DOHH2 (cell line): ENCODE measurements around the gene TOR4A.

Experiments
- H3F3A ChIP-seq: fragments of 200-600 bp; sonication (generic), shearing (Covaris generic); 2 replicates; pipeline ENCODE4 v1.6.0; 2016; ENCODE audit warnings: antibody characterized with exemption, mild to moderate bottlenecking; ENCODE audit not compliant: control insufficient read depth, insufficient read depth
- H3K27ac ChIP-seq: fragments of 200-600 bp; sonication (generic); 2 replicates; pipeline ENCODE4 v1.5.1; 2014; ENCODE audit warnings: low read depth, mild to moderate bottlenecking, low read length, moderate library complexity
- H3K27me3 ChIP-seq: fragments of 200-600 bp; sonication (generic); 2 replicates; pipeline ENCODE4 v1.6.1; 2014; ENCODE audit warnings: mild to moderate bottlenecking, low read length, mixed read lengths; ENCODE audit not compliant: control insufficient read depth
- H3K36me3 ChIP-seq: fragments of 200-600 bp; sonication (generic); 2 replicates; pipeline ENCODE4 v1.6.1; 2014; ENCODE audit warnings: mild to moderate bottlenecking, low read length, moderate library complexity, mixed read lengths; ENCODE audit not compliant: control insufficient read depth
- H3K4me1 ChIP-seq: fragments of 200-600 bp; sonication (generic); 2 replicates; pipeline ENCODE4 v1.6.1; 2014; ENCODE audit warnings: mild to moderate bottlenecking, low read length, mixed read lengths; ENCODE audit not compliant: control insufficient read depth
- H3K4me2 ChIP-seq: fragments of 200-600 bp; sonication (generic); 2 replicates; pipeline ENCODE4 v1.6.0; 2014; ENCODE audit warnings: mild to moderate bottlenecking, low read length, moderate library complexity
- H3K4me3 ChIP-seq: fragments of 200-600 bp; sonication (generic); 2 replicates; pipeline ENCODE4 v1.5.1; 2014; ENCODE audit warnings: mild to moderate bottlenecking, low read length, mixed read lengths
- H3K79me2 ChIP-seq: fragments of 200-600 bp; sonication (generic); 2 replicates; pipeline ENCODE4 v1.6.1; 2014; ENCODE audit warnings: mild to moderate bottlenecking, low read length, mixed read lengths; ENCODE audit not compliant: control insufficient read depth
- H3K9me2 ChIP-seq: fragments of 200-600 bp; sonication (generic); replicated peaks from 2 replicates; pipeline ENCODE4 v1.6.1; 2014; ENCODE audit warnings: mild to moderate bottlenecking, low read length, mixed read lengths; ENCODE audit not compliant: control insufficient read depth
- H3K9me3 ChIP-seq: fragments of 200-600 bp; sonication (generic); 2 replicates; pipeline ENCODE4 v1.6.1; 2014; ENCODE audit warnings: antibody characterized with exemption, low read length, mixed read lengths; ENCODE audit not compliant: control insufficient read depth, insufficient read depth
- H4K20me1 ChIP-seq: fragments of 200-600 bp; sonication (generic); 2 replicates; pipeline ENCODE4 v1.6.0; 2014; ENCODE audit warnings: low read depth, mild to moderate bottlenecking, antibody characterized with exemption, low read length, moderate library complexity; ENCODE audit not compliant: control insufficient read depth, insufficient read depth
- EZH2phosphoT487 ChIP-seq: fragments of 200-600 bp; sonication (generic); IDR thresholded peaks from 2 replicates; pipeline ENCODE4 v1.6.1; 2017; ENCODE audit warnings: borderline replicate concordance, mild to moderate bottlenecking, antibody characterized with exemption, low read length, moderate library complexity, mixed read lengths
- TF ChIP-seq, protein P1 (sequence below): fragments of 200-600 bp; sonication (generic); IDR thresholded peaks from one replicate; pipeline ENCODE4 v1.5.1; 2014; ENCODE audit warnings: antibody characterized with exemption, mild to moderate bottlenecking, low read depth, low read length; ENCODE audit not compliant: poor library complexity, severe bottlenecking

Gene TOR4A

DNA sequence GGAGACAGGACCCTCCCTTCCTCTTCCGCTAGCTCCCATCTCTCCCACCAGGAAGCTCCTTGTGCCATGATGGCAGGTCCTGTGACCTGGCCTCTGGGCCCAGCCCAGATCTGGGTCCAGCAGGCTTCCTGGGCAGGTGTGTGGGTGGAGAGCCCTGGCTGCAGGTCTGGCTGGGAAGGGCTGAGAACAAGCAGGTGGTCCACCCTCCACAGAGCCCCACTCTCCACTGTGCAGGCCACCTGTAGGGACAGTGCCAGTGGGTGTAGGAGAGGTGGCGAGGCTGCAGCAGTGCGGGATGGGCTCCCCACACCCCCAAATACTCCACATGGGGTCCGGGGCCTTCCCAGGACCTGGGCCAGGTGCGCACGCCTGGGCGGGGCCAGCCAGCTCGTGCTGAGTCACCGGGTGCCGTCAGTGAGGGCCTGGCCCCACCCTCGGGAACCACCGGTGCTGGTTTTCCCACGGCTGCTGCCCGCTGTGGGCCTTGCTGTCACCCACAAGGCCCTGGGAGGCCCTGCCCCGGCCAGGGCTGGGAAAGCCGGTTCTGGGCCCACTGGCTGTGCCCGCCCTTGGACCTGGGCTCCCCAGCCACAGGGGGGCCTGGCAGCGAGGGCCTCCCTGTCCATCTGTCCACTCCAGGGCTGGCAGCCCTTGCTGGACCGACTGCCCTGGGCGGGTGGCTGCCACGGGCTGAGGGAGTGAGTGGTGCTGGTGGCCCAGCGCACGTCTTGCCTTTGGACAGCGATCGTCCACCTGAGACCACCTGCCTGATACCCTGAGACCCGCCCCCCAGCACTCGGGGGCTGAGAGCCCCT lies 33.9 kb downstream of the TOR4A start:
- no peak overlapping the region for H3K27ac ChIP-seq
- no peaks in the 10 kb centered on the region for H3K9me2 ChIP-seq
- no peaks in the 10 kb centered on the region for H4K20me1 ChIP-seq
- H3K4me2 ChIP-seq: no peak overlapping the region
- H3K4me1 ChIP-seq: peaks cover 31% of the 10 kb centered on the region
- H3K36me3 ChIP-seq: no peaks in the 10 kb centered on the region
- no peaks in the 10 kb centered on the region for H3K79me2 ChIP-seq
- no peaks in the 10 kb centered on the region for H3K9me3 ChIP-seq
- H3F3A ChIP-seq: no peaks in the 10 kb centered on the region
- TF ChIP-seq, protein P1, sequence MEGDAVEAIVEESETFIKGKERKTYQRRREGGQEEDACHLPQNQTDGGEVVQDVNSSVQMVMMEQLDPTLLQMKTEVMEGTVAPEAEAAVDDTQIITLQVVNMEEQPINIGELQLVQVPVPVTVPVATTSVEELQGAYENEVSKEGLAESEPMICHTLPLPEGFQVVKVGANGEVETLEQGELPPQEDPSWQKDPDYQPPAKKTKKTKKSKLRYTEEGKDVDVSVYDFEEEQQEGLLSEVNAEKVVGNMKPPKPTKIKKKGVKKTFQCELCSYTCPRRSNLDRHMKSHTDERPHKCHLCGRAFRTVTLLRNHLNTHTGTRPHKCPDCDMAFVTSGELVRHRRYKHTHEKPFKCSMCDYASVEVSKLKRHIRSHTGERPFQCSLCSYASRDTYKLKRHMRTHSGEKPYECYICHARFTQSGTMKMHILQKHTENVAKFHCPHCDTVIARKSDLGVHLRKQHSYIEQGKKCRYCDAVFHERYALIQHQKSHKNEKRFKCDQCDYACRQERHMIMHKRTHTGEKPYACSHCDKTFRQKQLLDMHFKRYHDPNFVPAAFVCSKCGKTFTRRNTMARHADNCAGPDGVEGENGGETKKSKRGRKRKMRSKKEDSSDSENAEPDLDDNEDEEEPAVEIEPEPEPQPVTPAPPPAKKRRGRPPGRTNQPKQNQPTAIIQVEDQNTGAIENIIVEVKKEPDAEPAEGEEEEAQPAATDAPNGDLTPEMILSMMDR: no peak
- no peak for TF ChIP-seq EZH2phosphoT487
- no peak overlapping the region for H3K4me3 ChIP-seq
- H3K27me3 ChIP-seq: peaks cover 13% of the 10 kb centered on the region

GRCh38 chr9:137311986-137312851 lies 34.7 kb downstream of the TOR4A start:
- H3K4me2 ChIP-seq: no peak overlapping the region
- no peaks in the 10 kb centered on the region for H3K9me3 ChIP-seq
- no peaks in the 10 kb centered on the region for H3K9me2 ChIP-seq
- H3K4me3 ChIP-seq: no peak overlapping the region
- H3K36me3 ChIP-seq: no peaks in the 10 kb centered on the region
- H4K20me1 ChIP-seq: no peaks in the 10 kb centered on the region
- H3K27me3 ChIP-seq: peaks cover 4% of the 10 kb centered on the region; the same call in 1 of the 2 replicates
- H3K79me2 ChIP-seq: no peaks in the 10 kb centered on the region
- no peaks in the 10 kb centered on the region; the same call in 1 of the 2 replicates for H3F3A ChIP-seq
- H3K27ac ChIP-seq: no peak overlapping the region
- H3K4me1 ChIP-seq: peaks cover 30% of the 10 kb centered on the region
- no peak for TF ChIP-seq EZH2phosphoT487
- TF ChIP-seq, protein P1: no peak

GRCh38 chr9:137312852-137313325 lies 35.4 kb downstream of the TOR4A start:
- TF ChIP-seq EZH2phosphoT487: no peak
- TF ChIP-seq, protein P1: no peak
- Histone ChIP-seq H3K9me2 (no peaks in the 10 kb centered on the region), H3K4me2 (no peak overlapping the region), H3K79me2 (no peaks in the 10 kb centered on the region), H3K27ac (no peak overlapping the region), H4K20me1 (no peaks in the 10 kb centered on the region), H3F3A (no peaks in the 10 kb centered on the region; the same call in 1 of the 2 replicates), H3K4me1 (peaks cover 29% of the 10 kb centered on the region), H3K27me3 (no peaks in the 10 kb centered on the region; the same call in 1 of the 2 replicates), H3K4me3 (no peak overlapping the region), H3K36me3 (no peaks in the 10 kb centered on the region), H3K9me3 (no peaks in the 10 kb centered on the region)
